Activated CD8-positive, alpha-beta memory T cell treated with anti-CD3 and anti-CD28 coated beads, Interleukin-2, amount 50 U/mL, for 48 hours (primary cell): ENCODE data around the gene XXYLT1.

Experiments
- DNase-seq: peaks from one replicate; pipeline ENCODE4 v3.0.0-alpha.2; 2020

XXYLT1 gene

GRCh38 chr3:195182470-195182795, 88.5 kb downstream of the XXYLT1 start:
- DNase-seq = no peak

GRCh38 chr3:195181741-195182469, 89.1 kb downstream of the XXYLT1 start:
- no peak for DNase-seq

- DNase-seq = no peak
Measured at GRCh38 chr3:195181113-195181498, 89.9 kb downstream of the XXYLT1 start.

GRCh38 chr3:195180490-195181112, 90.4 kb downstream of the XXYLT1 start:
- no peak for DNase-seq

GRCh38 chr3:195179776-195180489, 91.0 kb downstream of the XXYLT1 start:
- no peak for DNase-seq

GRCh38 chr3:195178124-195178910, 92.6 kb downstream of the XXYLT1 start:
- no peak for DNase-seq

- no peak for DNase-seq
Measured at GRCh38 chr3:195177422-195178123, 93.4 kb downstream of the XXYLT1 start.

GRCh38 chr3:195176776-195177175, 94.2 kb downstream of the XXYLT1 start:
- no peak for DNase-seq

GRCh38 chr3:195175476-195176337, 95.3 kb downstream of the XXYLT1 start:
- DNase-seq = no peak

- no peak for DNase-seq
Measured at GRCh38 chr3:195175076-195175475, 95.9 kb downstream of the XXYLT1 start.

GRCh38 chr3:195173657-195174056, 97.3 kb downstream of the XXYLT1 start:
- DNase-seq = no peak

- DNase-seq = no peak
Measured at GRCh38 chr3:195172896-195173295, 98.1 kb downstream of the XXYLT1 start.

GRCh38 chr3:195172039-195172684, 98.8 kb downstream of the XXYLT1 start:
- DNase-seq = no peak

GRCh38 chr3:195171093-195171873, 99.7 kb downstream of the XXYLT1 start:
- no peak for DNase-seq

GRCh38 chr3:195170496-195170895, 100.5 kb downstream of the XXYLT1 start:
- DNase-seq = no peak

GRCh38 chr3:195169011-195169649, 101.8 kb downstream of the XXYLT1 start:
- DNase-seq = no peak

- DNase-seq = no peak
Measured at GRCh38 chr3:195168009-195168762, 102.8 kb downstream of the XXYLT1 start.

GRCh38 chr3:195165790-195166189, 105.2 kb downstream of the XXYLT1 start:
- no peak for DNase-seq

- no peak for DNase-seq
Measured at GRCh38 chr3:195165265-195165609, 105.7 kb downstream of the XXYLT1 start.
